HepG2 (cell line): Measurements from ENCODE around the gene ENTREP3. TPM values are rescaled to one million over a fixed set of nuclear protein-coding genes. Genes with fewer than 3 reads are reported as not detected.
A peak's percentile ranks its signal among the peaks of the same experiment; 100 is the strongest.

Experiments used
- ARNTL ChIP-seq: sonication (generic); formaldehyde crosslinking; IDR thresholded peaks from 2 replicates; pipeline ENCODE4 v1.4.0; 2020; ENCODE audit warnings: mild to moderate bottlenecking, missing genetic modification reagents
- ATF2 ChIP-seq: sonication (generic); formaldehyde crosslinking; IDR thresholded peaks from 2 replicates; pipeline ENCODE4 v1.4.0; 2020; ENCODE audit warnings: missing genetic modification reagents
- ATM ChIP-seq: fragments of 450-650 bp; IDR thresholded peaks from 2 replicates; pipeline ENCODE4 v1.7.1; 2017; ENCODE audit warnings: mild to moderate bottlenecking, borderline replicate concordance
- CHD4 ChIP-seq: fragments of 200-600 bp; sonication (generic); IDR thresholded peaks from 2 replicates; pipeline ENCODE4 v1.7.0; 2017; ENCODE audit warnings: mild to moderate bottlenecking, low read length, borderline replicate concordance
- GMEB2 ChIP-seq: IDR thresholded peaks from 2 replicates; pipeline ENCODE4 v1.6.1; 2016; ENCODE audit warnings: missing biosample characterization, missing genetic modification reagents, low read depth
- HES4 ChIP-seq: sonication (generic); formaldehyde crosslinking; IDR thresholded peaks from 2 replicates; pipeline ENCODE4 v1.9.0; 2021; ENCODE audit warnings: mild to moderate bottlenecking, missing genetic modification reagents, borderline replicate concordance
- HNRNPL ChIP-seq: fragments of 200-400 bp; formaldehyde crosslinking; IDR thresholded peaks from 2 replicates; pipeline ENCODE4 v1.6.1; 2017; ENCODE audit warnings: mild to moderate bottlenecking, low read depth, low read length
- KAT8 ChIP-seq: IDR thresholded peaks from 2 replicates; pipeline ENCODE4 v1.6.1; 2016; ENCODE audit warnings: missing genetic modification reagents, missing compliant biosample characterization
- KDM2A ChIP-seq: sonication (generic); formaldehyde crosslinking; IDR thresholded peaks from 2 replicates; pipeline ENCODE4 v1.4.0; 2020; ENCODE audit warnings: low read depth, missing genetic modification reagents, borderline replicate concordance
- KDM3A ChIP-seq: IDR thresholded peaks from 2 replicates; pipeline ENCODE4 v1.6.1; 2018; ENCODE audit warnings: low read depth, missing compliant biosample characterization
- NCOA2 ChIP-seq: sonication (generic); formaldehyde crosslinking; IDR thresholded peaks from 2 replicates; pipeline ENCODE4 v1.8.0; 2022; ENCODE audit warnings: inconsistent platforms
- RNF2 ChIP-seq: fragments of 450-650 bp; conservative IDR thresholded peaks from 2 replicates; pipeline ENCODE4 v1.6.1; 2016; ENCODE audit warnings: low read depth
- SIN3A ChIP-seq: IDR thresholded peaks from 2 replicates; pipeline ENCODE4 v1.6.1; 2011; ENCODE audit warnings: low read depth, mild to moderate bottlenecking, control low read depth, low read length, borderline replicate concordance
- SIX4 ChIP-seq: sonication (generic); formaldehyde crosslinking; IDR thresholded peaks from 2 replicates; pipeline ENCODE4 v1.4.0; 2020; ENCODE audit warnings: missing genetic modification reagents
- SOX5 ChIP-seq: IDR thresholded peaks from 2 replicates; pipeline ENCODE4 v1.6.1; 2016; ENCODE audit warnings: borderline replicate concordance
- SP140L ChIP-seq: sonication (generic); formaldehyde crosslinking; IDR thresholded peaks from 2 replicates; pipeline ENCODE4 v1.4.0; 2020; ENCODE audit warnings: missing genetic modification reagents, borderline replicate concordance
- TAF15 ChIP-seq: fragments of 200-400 bp; formaldehyde crosslinking; IDR thresholded peaks from one replicate; pipeline ENCODE4 v1.6.1; 2018; ENCODE audit warnings: mild to moderate bottlenecking, low read depth, low read length; ENCODE audit not compliant: poor library complexity, severe bottlenecking
- TBX2 ChIP-seq: sonication (generic); formaldehyde crosslinking; IDR thresholded peaks from 2 replicates; pipeline ENCODE4 v1.5.0; 2020; ENCODE audit warnings: missing genetic modification reagents, mild to moderate bottlenecking, borderline replicate concordance
- TFDP2 ChIP-seq: sonication (generic); formaldehyde crosslinking; IDR thresholded peaks from 2 replicates; pipeline ENCODE4 v1.4.0; 2020; ENCODE audit warnings: missing genetic modification reagents
- TOE1 ChIP-seq: sonication (generic); formaldehyde crosslinking; IDR thresholded peaks from 2 replicates; pipeline ENCODE4 v1.4.0; 2020; ENCODE audit warnings: mild to moderate bottlenecking, missing genetic modification reagents
- ZGPAT ChIP-seq: IDR thresholded peaks from 2 replicates; pipeline ENCODE4 v1.6.1; 2016; ENCODE audit warnings: mild to moderate bottlenecking
- ZNF10 ChIP-seq: sonication (generic); formaldehyde crosslinking; IDR thresholded peaks from 2 replicates; pipeline ENCODE4 v1.4.0; 2020; ENCODE audit warnings: mild to moderate bottlenecking, low read depth, missing genetic modification reagents, borderline replicate concordance
- ZNF263 ChIP-seq: sonication (generic); formaldehyde crosslinking; IDR thresholded peaks from 2 replicates; pipeline ENCODE4 v1.4.0; 2020; ENCODE audit warnings: missing genetic modification reagents
- ZNF343 ChIP-seq: sonication (generic); formaldehyde crosslinking; IDR thresholded peaks from 2 replicates; pipeline ENCODE4 v1.4.0; 2020; ENCODE audit warnings: mild to moderate bottlenecking, missing genetic modification reagents
- ZNF354B ChIP-seq: sonication (generic); formaldehyde crosslinking; IDR thresholded peaks from 2 replicates; pipeline ENCODE4 v1.8.0; 2022; ENCODE audit warnings: mild to moderate bottlenecking, missing genetic modification reagents
- ZNF841 ChIP-seq: sonication (generic); formaldehyde crosslinking; IDR thresholded peaks from 2 replicates; pipeline ENCODE4 v1.8.1; 2023; ENCODE audit warnings: missing genetic modification reagents, borderline replicate concordance
- polyA plus RNA-seq, 8 experiments: library from polyadenylated mRNA; depleted of rRNA in 3 of 8; stranded (reverse) in 7 of 8; unstranded in 1 of 8; fragments of >200 nt; fragmentation: Illumina TruSeq in 4 of 8; extraction: Trizol in 4 of 8; gene quantifications; 2 replicates each; pipeline versions ENCODE4 v1.2.1 to v1.2.3, GENCODE V29; 2011 to 2016; ENCODE audit warnings: low read depth in 4 of 8, missing spikeins in 1 of 8, mixed read lengths in 1 of 8; ENCODE audit not compliant: insufficient read depth in 1 of 8
- total RNA-seq, 5 experiments: library from RNA; depleted of rRNA; stranded (reverse); fragments of >200 nt; fragmentation: Illumina TruSeq; extraction: Trizol; gene quantifications; 2 replicates each; pipeline ENCODE4 v1.2.3, GENCODE V29; 2016; ENCODE audit warnings: low read depth in 1 of 5

Gene ENTREP3
- total and polyA plus RNA-seq, 2 of the 13 experiments (the other 11 are each of a cell fraction or from before 2014, with no cell fraction given), result 4.1 to 9.9 TPM

- TF ChIP-seq ATF2 (CRISPR knock-in tag) (peak; percentile 69), GMEB2 (CRISPR knock-in tag) (peak; percentile 22; the same call in 1 of the 2 replicates), ZNF841 (no peak), ARNTL (peak; percentile 90), CHD4 (no peak), SOX5 (CRISPR knock-in tag) (peak; percentile 85), SIX4 (CRISPR knock-in tag) (peak; percentile 60), ZNF10 (CRISPR knock-in tag) (no peak), TFDP2 (CRISPR knock-in tag) (peak; percentile 71), ZNF343 (CRISPR knock-in tag) (no peak), ZNF354B (CRISPR knock-in tag) (no peak), ATM (no peak), RNF2 (peak; percentile 86), KAT8 (CRISPR knock-in tag) (peak; percentile 63; the same call in 1 of the 2 replicates), SP140L (CRISPR knock-in tag) (peak; percentile 67; the same call in 1 of the 2 replicates), TOE1 (CRISPR knock-in tag) (no peak), ZGPAT (CRISPR knock-in tag) (peak; percentile 94), NCOA2 (CRISPR knock-in tag) (peak; percentile 72), KDM2A (CRISPR knock-in tag) (peak; percentile 74), HES4 (no peak), TBX2 (peak; percentile 81; the same call in 1 of the 2 replicates), KDM3A (CRISPR knock-in tag) (peak; percentile 89; the same call in 1 of the 2 replicates), ZNF263 (CRISPR knock-in tag) (peak; percentile 70), SIN3A (peak; percentile 78; the same call in 1 of the 2 replicates), HNRNPL (peak; percentile 80; the same call in 1 of the 2 replicates), TAF15 (no peak)
Observed at GRCh38 chr1:155300553-155301329, 45.5 kb upstream of the ENTREP3 start (continued).
